ENCODE data around the gene UST. TPM values are rescaled to one million over a fixed set of nuclear protein-coding genes. Genes with fewer than 3 reads are reported as not detected.

The UST gene
- total RNA-seq, 1 experiment from 2014 or later: 32.1 TPM

- Mint-ChIP-seq H3K27me3 (ENCODE audit: low read depth) (no peaks in the 10 kb centered on the region), H3K4me1 (peaks cover 33% of the 10 kb centered on the region), H3K27ac (no peak overlapping the region), H3K36me3 (peaks cover 19% of the 10 kb centered on the region), H3K4me3 (no peak overlapping the region), H3K9me3 (no peaks in the 10 kb centered on the region)
- ATAC-seq (peak; percentile 61), DNase-seq (ENCODE audit: low spot score) (no peak)
- POLR2A ChIA-PET: no interaction called here
- CTCF ChIA-PET: interaction anchor here (1.1 to 1.2 kb wide), 2 partner anchors 308 kb away, joined by 3 to 4 read pairs; no protein-coding TSS in a partner anchor
- TF ChIP-seq IRF2 (CRISPR knock-in tag; IDR thresholded peaks at IDR 0.05; ENCODE audit: borderline replicate concordance, low read depth) (no peak), ZNF121 (CRISPR knock-in tag; IDR thresholded peaks at IDR 0.05) (no peak), HMGXB4 (CRISPR knock-in tag; IDR thresholded peaks at IDR 0.05) (no peak), ZNF263 (CRISPR knock-in tag; IDR thresholded peaks at IDR 0.05; ENCODE audit: low read depth) (no peak), CTCF (IDR thresholded peaks at IDR 0.05) (no peak)
These were observed 139.4 kb downstream of the UST start for GRCh38 chr6:148885925-148886845.

GRCh38 chr6:148887181-148887580 lies 140.4 kb downstream of the UST start:
- Mint-ChIP-seq H3K4me1 (peaks cover 25% of the 10 kb centered on the region), H3K27ac (no peak overlapping the region), H3K36me3 (peaks cover 22% of the 10 kb centered on the region), H3K4me3 (no peak overlapping the region), H3K27me3 (ENCODE audit: low read depth) (no peaks in the 10 kb centered on the region), H3K9me3 (no peaks in the 10 kb centered on the region)
- POLR2A ChIA-PET: no interaction called here
- no peak for DNase-seq (ENCODE audit: low spot score)
- no peak for ATAC-seq
- TF ChIP-seq ESRRA (CRISPR knock-in tag; IDR thresholded peaks at IDR 0.05; ENCODE audit: borderline replicate concordance) (no peak), ZNF263 (CRISPR knock-in tag; IDR thresholded peaks at IDR 0.05; ENCODE audit: low read depth) (no peak), MAX (CRISPR knock-in tag; IDR thresholded peaks at IDR 0.05) (no peak), TP53 (CRISPR knock-in tag; IDR thresholded peaks at IDR 0.05) (no peak), ZSCAN18 (CRISPR knock-in tag; IDR thresholded peaks at IDR 0.05) (no peak), TEAD4 (CRISPR knock-in tag; IDR thresholded peaks at IDR 0.05) (no peak), ZNF423 (CRISPR knock-in tag; IDR thresholded peaks at IDR 0.05) (no peak), ETV6 (CRISPR knock-in tag; IDR thresholded peaks at IDR 0.05) (no peak), PRRX2 (CRISPR knock-in tag; IDR thresholded peaks at IDR 0.05) (no peak), CDX4 (CRISPR knock-in tag; IDR thresholded peaks at IDR 0.05; ENCODE audit: borderline replicate concordance) (no peak), FOXP1 (CRISPR knock-in tag; IDR thresholded peaks at IDR 0.05; ENCODE audit: borderline replicate concordance) (no peak), ZMAT4 (CRISPR knock-in tag; IDR thresholded peaks at IDR 0.05) (no peak), ZBTB21 (CRISPR knock-in tag; IDR thresholded peaks at IDR 0.05; ENCODE audit: borderline replicate concordance) (no peak)
- CTCF ChIA-PET: interaction anchor here (1.2 kb wide), 1 partner anchor 309 kb away, joined by 3 read pairs; no protein-coding TSS in a partner anchor

Measured in WTC11 (cell line).